ENCODE data around the gene CFAP46. TPM values are rescaled to one million over a fixed set of nuclear protein-coding genes. Genes with fewer than 3 reads are reported as not detected.
A peak's percentile ranks its signal among the peaks of the same experiment; 100 is the strongest.
"Not testable (repeated sequence)": the region's sequence is repeated elsewhere in the genome, so short reads cannot be mapped to it uniquely, and the experiment has no call there.

CFAP46 gene
- total and polyA plus RNA-seq, 12 donors = 0.36 to 1.9 (median 1.1) TPM

DNA sequence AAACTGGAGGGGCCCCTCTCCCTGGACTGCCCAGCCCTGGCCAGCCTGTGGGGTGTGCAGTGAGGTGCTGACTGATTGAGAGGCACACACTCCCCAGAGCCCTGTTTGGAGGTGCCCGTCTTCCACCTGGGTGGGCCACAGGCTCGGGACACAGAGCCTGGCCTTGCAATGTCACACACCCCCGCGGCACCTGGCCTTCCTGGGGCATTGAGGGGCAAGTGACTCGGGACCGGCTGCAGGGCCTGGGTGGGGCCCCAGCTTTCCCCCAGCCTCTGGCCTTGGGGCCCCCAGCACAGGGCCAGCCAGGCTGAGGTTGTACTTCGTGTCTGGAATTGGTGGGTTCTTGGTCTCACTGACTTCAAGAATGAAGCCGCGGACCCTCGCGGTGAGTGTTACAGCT lies 142.5 kb downstream of the CFAP46 start:
- Histone ChIP-seq H3K4me1 (no peaks in the 10 kb centered on the region), H3K9me3 (peaks cover 0 to 7% (median 3%) of the 10 kb centered on the region in 11 donors), H3K4me3 (no peak overlapping the region), H3K27ac (no peak overlapping the region), H3K36me3 (no peaks in the 10 kb centered on the region), H3K27me3 (peaks cover 0 to 15% (median 0%) of the 10 kb centered on the region in 7 donors)
- no peak for DNase-seq
- WGBS, 2 donors = 90 to 92% methylated on average over 11 of the region's 11 CpGs
- ATAC-seq = no peak
- TF ChIP-seq CTCF (IDR thresholded peaks at IDR 0.05) = no peak
- intact Hi-C loops (cut with DNase I) = loop anchor here in 1 of 10 donors (10.0 kb wide), 1 partner anchor 145 kb away; no protein-coding TSS in a partner anchor

GRCh38 chr10:132798876-132799275 lies 143.5 kb downstream of the CFAP46 start:
- intact Hi-C loops (cut with DNase I) = loop anchor here in 1 of 10 donors (10.0 kb wide), 1 partner anchor 144 kb away; no protein-coding TSS in a partner anchor
- H3K27ac ChIP-seq = no peak overlapping the region
- H3K4me1 ChIP-seq = no peaks in the 10 kb centered on the region
- no peaks in the 10 kb centered on the region for H3K36me3 ChIP-seq
- ATAC-seq (peak in 1 of 8 donors; percentile 7), DNase-seq (no peak)
- no peak overlapping the region for H3K4me3 ChIP-seq
- 88 to 94% methylated on average over 15 of the region's 15 CpGs for WGBS, 2 donors
- peaks cover 0 to 7% (median 3%) of the 10 kb centered on the region in 11 donors for H3K9me3 ChIP-seq
- TF ChIP-seq CTCF (IDR thresholded peaks at IDR 0.05) = no peak
- peaks cover 0 to 15% (median 2%) of the 10 kb centered on the region in 7 donors for H3K27me3 ChIP-seq

DNA sequence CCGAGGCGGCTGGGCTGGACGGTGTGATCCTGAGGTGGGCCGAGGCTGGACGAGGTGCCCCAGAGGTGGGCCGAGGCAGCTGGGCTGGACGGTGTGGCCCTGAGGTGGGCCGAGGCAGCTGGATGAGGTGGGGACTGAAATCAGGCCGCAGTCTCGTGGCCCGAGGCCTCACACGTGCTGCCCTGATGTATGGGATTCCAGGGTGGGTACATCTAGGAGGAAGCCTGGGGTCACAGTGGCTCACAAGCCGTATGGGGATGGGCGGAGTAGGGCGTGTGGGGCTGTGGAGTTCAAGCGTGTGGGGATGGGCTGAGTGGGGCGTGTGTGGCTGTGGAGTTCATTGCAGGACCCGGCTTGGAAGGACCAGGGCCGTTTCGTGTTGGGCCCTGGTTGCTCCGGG lies 144.0 kb downstream of the CFAP46 start:
- Histone ChIP-seq H3K4me3 (no peak overlapping the region), H3K27ac (no peak overlapping the region), H3K27me3 (peaks cover 0 to 16% (median 7%) of the 10 kb centered on the region in 7 donors), H3K9me3 (peaks cover 0 to 7% (median 3%) of the 10 kb centered on the region in 11 donors), H3K4me1 (no peaks in the 10 kb centered on the region), H3K36me3 (no peaks in the 10 kb centered on the region)
- ATAC-seq = no peak
- intact Hi-C loops (cut with DNase I) = loop anchor here in 1 of 10 donors (10.0 kb wide), 1 partner anchor 144 kb away; no protein-coding TSS in a partner anchor
- no peak for TF ChIP-seq CTCF (IDR thresholded peaks at IDR 0.05)
- 83 to 86% methylated on average over 18 to 21 of the region's 21 CpGs for WGBS, 2 donors
- DNase-seq = no peak

GRCh38 chr10:132797986-132798385 lies 144.4 kb downstream of the CFAP46 start:
- ATAC-seq = not testable (repeated sequence)
- WGBS, 2 donors = 92 to 93% methylated on average over 20 to 30 of the region's 32 CpGs

GRCh38 chr10:132796846-132797245 lies 145.5 kb downstream of the CFAP46 start:
- 76 to 82% methylated on average over 21 of the region's 21 CpGs for WGBS, 2 donors
- no peak for TF ChIP-seq CTCF (IDR thresholded peaks at IDR 0.05)
- H3K4me3 ChIP-seq = no peak overlapping the region
- ATAC-seq (no peak), DNase-seq (no peak)
- no peak overlapping the region for H3K27ac ChIP-seq
- no peaks in the 10 kb centered on the region for H3K36me3 ChIP-seq
- H3K4me1 ChIP-seq = no peaks in the 10 kb centered on the region
- peaks cover 0 to 3% (median under 1%) of the 10 kb centered on the region in 11 donors for H3K9me3 ChIP-seq
- intact Hi-C loops (cut with DNase I) = loop anchor here in 1 of 10 donors (10.0 kb wide), 1 partner anchor 142 kb away; no protein-coding TSS in a partner anchor
- H3K27me3 ChIP-seq = peaks cover 4 to 19% (median 12%) of the 10 kb centered on the region in 7 donors

More at GRCh38 chr10:132797986-132798385, 144.4 kb downstream of the CFAP46 start:
- not testable (repeated sequence) for H3K27ac ChIP-seq, H3K36me3 ChIP-seq, DNase-seq, H3K4me3 ChIP-seq, H3K4me1 ChIP-seq, H3K9me3 ChIP-seq
- intact Hi-C loops (cut with DNase I) = loop anchor here in 1 of 10 donors (10.0 kb wide), 1 partner anchor 143 kb away; no protein-coding TSS in a partner anchor
- peaks cover under 1 to 16% (median 11%) of the 10 kb centered on the region in 7 donors for H3K27me3 ChIP-seq
